SK-N-DZ (cell line): ENCODE measurements around the gene TAS2R38. TPM values are rescaled to one million over a fixed set of nuclear protein-coding genes. Genes with fewer than 3 reads are reported as not detected.
A peak's percentile ranks its signal among the peaks of the same experiment; 100 is the strongest.
"Not testable (repeated sequence)": the region's sequence is repeated elsewhere in the genome, so short reads cannot be mapped to it uniquely, and the experiment has no call there.

Experiments used
- DNase-seq: peaks from one replicate; pipeline ENCODE4 v3.0.0-alpha.2; 2015; ENCODE audit warnings: low spot score
- polyA plus RNA-seq, 2 experiments: library from polyadenylated mRNA; depleted of rRNA; stranded (reverse); fragments of >200 nt; gene quantifications; 2 replicates each; pipeline ENCODE4 v1.2.3, GENCODE V29; 2014

The TAS2R38 gene
- polyA plus RNA-seq (2014; cell fraction: cytosol; rRNA removed): not detected in 2 replicates
- polyA plus RNA-seq (2014; cell fraction: nucleus; rRNA removed): not detected in 2 replicates

DNA sequence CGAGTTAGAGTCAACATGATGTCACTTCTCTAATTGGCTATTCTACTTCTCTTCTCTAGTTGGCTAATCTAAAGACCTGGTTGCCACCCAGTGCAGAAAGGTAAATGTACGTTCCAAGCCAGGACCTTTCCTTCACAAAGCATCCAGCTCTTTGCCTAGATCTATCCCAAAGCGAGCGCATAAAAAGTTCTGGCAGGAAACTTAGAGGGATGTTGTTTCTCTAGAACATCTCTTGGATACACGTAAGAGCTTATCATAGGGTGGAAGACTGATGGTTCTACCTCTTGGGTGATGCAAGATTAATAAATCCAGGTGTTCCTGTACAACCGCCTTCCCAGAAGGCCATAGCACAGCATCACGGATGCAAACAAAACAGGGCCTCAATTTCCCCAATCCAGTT is at the start of gene TAS2R38:
TSS of gene TAS2R38 (minus strand) at position 101 of the 400 bp plus-strand sequence. CDS start at position 17, 84 bp downstream.
- no peak for DNase-seq

- DNase-seq: no peak
Measured at GRCh38 chr7:142018154-142018553, 44.6 kb upstream of the TAS2R38 start.

GRCh38 chr7:142017451-142017850 is 43.9 kb upstream of the TAS2R38 start:
- no peak for DNase-seq

GRCh38 chr7:142012825-142013511 is 39.4 kb upstream of the TAS2R38 start:
- no peak for DNase-seq

GRCh38 chr7:142010952-142011548 is 37.5 kb upstream of the TAS2R38 start:
- DNase-seq: no peak

DNA sequence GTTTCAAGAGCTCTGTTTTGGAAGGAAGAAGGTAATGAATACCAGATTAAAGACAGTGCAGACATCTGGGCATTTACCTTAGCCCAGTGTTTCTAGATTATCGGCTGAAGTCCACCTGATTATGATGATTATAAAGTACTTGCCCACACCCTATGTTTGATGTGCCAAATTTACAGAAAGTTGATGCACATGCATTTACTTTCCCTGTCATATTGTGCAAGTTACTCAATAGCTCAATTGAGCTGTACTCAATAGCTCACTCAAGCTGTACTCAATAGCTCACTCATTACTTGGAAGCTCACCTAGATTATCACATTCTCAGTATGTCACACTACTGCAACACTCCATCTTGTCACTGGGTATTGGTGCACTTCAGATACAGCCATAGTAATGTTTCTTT is 35.6 kb upstream of the TAS2R38 start:
- no peak for DNase-seq

DNA sequence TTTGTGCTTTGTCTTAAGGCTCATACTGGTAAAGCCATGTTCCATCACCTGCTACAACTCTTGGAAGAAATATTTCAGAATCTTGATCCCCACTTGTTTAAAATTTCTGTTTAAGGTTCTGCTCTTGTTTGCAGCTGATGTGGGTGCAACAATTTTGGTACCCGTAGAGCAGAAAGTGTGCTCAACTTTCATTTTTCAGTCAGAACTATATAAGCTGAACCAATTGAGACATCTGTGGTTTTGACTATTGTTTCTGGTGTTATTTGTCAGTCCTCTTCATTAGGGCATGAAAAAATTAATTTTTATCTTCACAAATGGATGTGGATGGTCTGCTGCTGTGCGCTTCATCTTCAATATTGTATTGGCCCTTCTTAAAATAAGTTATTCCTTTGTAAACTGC is 33.0 kb upstream of the TAS2R38 start:
- no peak for DNase-seq

GRCh38 chr7:142002179-142002578 is 28.6 kb upstream of the TAS2R38 start:
- no peak for DNase-seq

GRCh38 chr7:142001163-142001874 is 27.7 kb upstream of the TAS2R38 start:
- DNase-seq: no peak

DNA sequence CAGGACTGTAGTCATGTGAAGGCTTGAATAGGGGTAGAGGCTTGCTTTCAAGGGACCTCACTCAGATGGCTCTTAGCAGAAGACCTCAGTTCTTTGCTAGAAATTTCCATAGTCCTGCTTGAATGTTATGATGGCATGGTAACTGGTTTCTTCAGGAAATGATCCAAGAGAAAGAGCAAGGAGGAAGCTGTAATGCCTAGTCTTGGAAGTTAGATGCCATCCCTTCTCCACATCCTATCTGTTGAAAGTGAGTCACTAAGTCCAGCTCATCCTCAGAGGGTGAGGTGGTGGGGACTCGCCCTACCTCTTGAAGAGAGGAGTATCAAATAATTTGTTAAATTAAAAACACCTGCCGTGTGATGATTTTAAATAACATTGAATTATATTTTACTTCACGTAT is 26.7 kb upstream of the TAS2R38 start:
- no peak for DNase-seq

DNA sequence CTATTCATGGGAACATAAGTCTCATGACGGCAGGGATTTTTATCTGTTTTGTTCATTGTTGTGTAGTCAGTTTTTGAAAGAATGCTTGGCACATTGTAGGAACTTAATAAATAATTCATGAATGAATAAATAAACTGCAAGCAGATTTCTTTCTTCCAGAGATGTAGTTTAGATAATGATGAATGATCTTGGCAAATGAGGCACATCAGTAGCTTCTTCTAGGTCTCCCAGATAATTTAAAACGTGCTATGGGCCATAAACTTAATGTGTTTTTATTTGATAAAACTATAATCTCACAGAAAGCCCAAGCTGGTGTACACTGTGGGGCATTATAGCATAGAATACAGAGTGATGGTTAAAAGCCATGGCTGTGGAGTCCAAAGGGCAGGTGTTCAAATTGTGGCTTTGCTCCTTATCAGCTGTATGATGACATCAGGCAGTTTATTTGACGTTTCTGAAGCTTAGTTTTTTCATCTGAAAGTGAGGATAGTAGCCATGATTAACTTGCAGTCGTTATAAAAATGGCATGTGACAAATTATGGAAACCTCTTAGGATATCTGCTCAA is 25.6 kb upstream of the TAS2R38 start:
- DNase-seq: no peak

- DNase-seq: no peak
Measured at GRCh38 chr7:141993354-141993753, 19.8 kb upstream of the TAS2R38 start.

DNA sequence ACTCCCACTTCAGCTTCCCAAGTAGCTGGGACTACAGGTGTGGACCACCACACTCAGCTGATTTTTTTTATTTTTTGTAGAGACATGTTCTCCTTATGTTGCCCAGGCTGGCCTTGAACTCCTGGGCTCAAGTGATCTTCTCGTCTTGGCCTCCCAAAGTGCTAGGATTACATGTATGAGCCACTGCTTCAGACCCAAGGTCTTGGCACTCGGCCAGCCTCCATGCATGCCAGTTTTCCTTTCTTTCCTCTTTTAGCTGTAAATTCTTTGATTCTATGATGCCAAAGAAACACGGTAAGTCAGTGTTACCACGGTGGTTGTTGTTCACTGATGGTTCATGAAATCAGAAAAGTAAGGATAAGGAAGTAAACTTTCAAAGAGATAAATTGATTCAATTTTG is 19.1 kb upstream of the TAS2R38 start:
- no peak for DNase-seq

DNA sequence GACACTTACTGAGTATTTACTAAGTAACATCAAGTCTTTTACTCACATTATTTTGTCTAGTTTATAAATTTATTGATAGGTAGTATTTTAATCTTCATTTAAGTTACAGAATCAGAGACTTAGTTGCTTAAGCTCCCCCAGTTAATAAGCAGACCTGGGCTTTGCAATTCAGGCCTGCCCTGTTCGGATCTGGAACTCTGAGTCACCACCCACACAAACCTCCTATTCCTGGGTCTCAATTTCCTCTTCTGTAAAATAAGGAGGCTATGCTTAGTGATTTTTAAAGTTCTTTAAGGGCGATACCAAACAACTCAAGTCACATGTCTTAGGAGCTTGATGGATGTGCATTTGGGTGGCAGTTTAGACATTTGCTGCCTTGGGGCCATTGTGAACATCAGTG is 18.6 kb upstream of the TAS2R38 start:
- DNase-seq: no peak

- no peak for DNase-seq
Measured at GRCh38 chr7:141991140-141991539, 17.6 kb upstream of the TAS2R38 start.

DNA sequence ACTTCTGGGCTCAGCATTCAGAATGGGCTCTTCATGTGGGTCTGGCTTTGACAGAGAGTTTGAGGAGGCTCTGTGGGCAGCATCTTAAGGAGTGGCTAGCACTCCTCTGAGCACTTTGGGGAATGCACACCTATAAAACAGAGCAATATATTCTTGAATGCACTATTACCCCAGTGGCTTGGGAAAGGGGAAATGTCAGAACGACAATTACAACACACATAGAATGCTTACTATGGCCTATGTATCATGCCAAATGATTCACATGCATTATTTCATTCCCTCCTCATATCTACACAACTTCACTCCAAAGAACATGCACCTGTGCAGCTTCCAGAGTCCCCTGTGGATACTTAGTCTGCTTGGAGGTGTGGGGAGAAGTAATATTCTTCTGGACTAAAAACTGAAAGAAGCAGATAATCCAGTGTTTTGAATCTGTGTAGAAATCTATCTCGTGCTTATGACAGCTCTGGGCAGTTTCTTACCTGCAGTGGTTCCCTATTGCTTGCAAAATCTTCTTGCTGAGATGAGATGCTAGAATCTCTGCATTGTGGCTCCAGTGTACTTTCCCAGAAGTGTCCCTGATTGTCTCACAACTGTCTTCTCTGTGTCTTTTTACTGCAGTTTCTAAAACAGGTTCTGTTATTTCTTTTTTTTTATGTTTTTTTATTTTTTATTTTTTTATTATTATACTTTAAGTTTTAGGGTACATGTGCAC is 16.6 kb upstream of the TAS2R38 start:
- no peak for DNase-seq

GRCh38 chr7:141987803-141988202 is 14.2 kb upstream of the TAS2R38 start:
- DNase-seq: not testable (repeated sequence)

GRCh38 chr7:141986923-141987322 is 13.3 kb upstream of the TAS2R38 start:
- no peak for DNase-seq

GRCh38 chr7:141985926-141986325 is 12.4 kb upstream of the TAS2R38 start:
- peak; percentile 7 for DNase-seq

GRCh38 chr7:141979568-141979967 is 6.0 kb upstream of the TAS2R38 start:
- DNase-seq: no peak

DNA sequence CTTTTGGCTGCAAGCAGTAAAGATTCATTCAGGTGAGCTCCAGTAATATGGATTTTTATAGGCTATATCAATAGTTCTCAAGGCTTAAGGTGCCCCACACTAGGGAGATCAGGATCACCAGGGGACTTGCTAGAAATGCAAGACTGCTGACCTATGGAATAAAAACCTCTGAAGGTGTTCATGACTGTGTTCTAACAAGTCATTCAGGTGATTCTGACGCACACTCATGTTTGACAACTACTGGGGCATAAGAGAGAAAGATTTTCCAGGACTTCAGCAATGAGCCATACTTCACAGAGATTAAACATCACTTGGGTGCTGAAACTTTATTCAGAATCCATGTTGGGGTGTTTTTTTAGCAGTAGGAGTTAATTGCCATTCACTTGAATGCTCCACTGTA is 4.8 kb upstream of the TAS2R38 start:
- DNase-seq: no peak
